NT2/D1 (cell line): ENCODE data around the gene RNASEH2C.

ENCODE experiments used
- DNase-seq: peaks from one replicate; pipeline ENCODE4 v3.0.0-alpha.2; 2011; ENCODE audit warnings: low read depth, low spot score
- H3K27me3 ChIP-seq: 2 replicates; pipeline ENCODE4 v1.6.0; 2011; ENCODE audit warnings: mild to moderate bottlenecking; ENCODE audit not compliant: insufficient read length, insufficient read depth
- H3K36me3 ChIP-seq: 2 replicates; pipeline ENCODE4 v1.6.1; 2011; ENCODE audit warnings: mild to moderate bottlenecking, low read length, mixed read lengths; ENCODE audit not compliant: insufficient read depth, insufficient read length
- H3K4me1 ChIP-seq: 2 replicates; pipeline ENCODE4 v1.5.1; 2011; ENCODE audit not compliant: insufficient read depth, insufficient read length
- H3K4me3 ChIP-seq: 2 replicates; pipeline ENCODE4 v1.5.1; 2011; ENCODE audit warnings: low read depth; ENCODE audit not compliant: insufficient read length
- H3K9ac ChIP-seq: 2 replicates; pipeline ENCODE4 v1.6.0; 2011; ENCODE audit warnings: low read depth; ENCODE audit not compliant: insufficient read length
- H3K9me3 ChIP-seq: 2 replicates; pipeline ENCODE4 v1.5.1; 2011; ENCODE audit warnings: mild to moderate bottlenecking, low read length; ENCODE audit not compliant: insufficient read depth
- SUZ12 ChIP-seq: IDR thresholded peaks from 2 replicates; pipeline ENCODE4 v1.6.1; 2011; ENCODE audit not compliant: insufficient read length, insufficient read depth; ENCODE audit errors: extremely low read depth
- YY1 ChIP-seq: IDR thresholded peaks from 2 replicates; pipeline ENCODE4 v1.6.1; 2011; ENCODE audit not compliant: insufficient read length, insufficient read depth
- ZNF274 ChIP-seq: IDR thresholded peaks from 2 replicates; pipeline ENCODE4 v1.6.1; 2011; ENCODE audit warnings: mild to moderate bottlenecking, low read depth, low read length

RNASEH2C gene

DNA sequence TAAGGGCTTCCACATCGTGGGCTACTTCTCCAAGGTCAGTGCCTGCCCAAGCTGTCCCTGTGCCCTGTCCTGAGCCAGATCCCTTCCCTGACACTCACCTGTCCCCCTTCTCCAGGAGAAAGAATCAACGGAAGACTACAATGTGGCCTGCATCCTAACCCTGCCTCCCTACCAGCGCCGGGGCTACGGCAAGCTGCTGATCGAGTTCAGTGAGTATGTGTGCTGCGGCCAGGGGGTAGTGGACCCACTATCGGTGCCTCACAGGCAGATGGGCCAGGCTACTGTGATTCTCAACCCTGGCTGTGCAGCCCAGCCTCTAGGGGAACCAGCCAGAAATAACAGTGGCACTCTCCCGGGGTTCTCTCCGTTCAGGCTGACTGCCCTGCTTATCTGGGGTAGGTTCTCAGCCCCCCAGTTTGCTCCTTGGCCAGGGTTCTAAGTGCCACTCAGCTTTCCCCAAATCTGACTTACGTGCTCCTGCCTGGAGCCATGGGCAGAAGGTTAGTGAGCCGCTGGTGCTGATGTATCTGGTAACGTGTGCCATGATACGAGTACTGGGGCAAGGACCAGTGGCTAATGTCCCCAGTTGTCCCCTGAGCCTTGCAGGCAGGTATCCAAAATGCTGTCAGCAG lies 3.7 kb downstream of the RNASEH2C start:
- Histone ChIP-seq H3K9ac (no peak overlapping the region), H3K27me3 (no peaks in the 10 kb centered on the region), H3K4me1 (peaks cover 13% of the 10 kb centered on the region), H3K36me3 (peaks cover 74% of the 10 kb centered on the region), H3K4me3 (no peak overlapping the region), H3K9me3 (no peaks in the 10 kb centered on the region)
- TF ChIP-seq SUZ12: no peak
- TF ChIP-seq YY1: no peak
- TF ChIP-seq ZNF274: no peak
- no peak for DNase-seq

DNA sequence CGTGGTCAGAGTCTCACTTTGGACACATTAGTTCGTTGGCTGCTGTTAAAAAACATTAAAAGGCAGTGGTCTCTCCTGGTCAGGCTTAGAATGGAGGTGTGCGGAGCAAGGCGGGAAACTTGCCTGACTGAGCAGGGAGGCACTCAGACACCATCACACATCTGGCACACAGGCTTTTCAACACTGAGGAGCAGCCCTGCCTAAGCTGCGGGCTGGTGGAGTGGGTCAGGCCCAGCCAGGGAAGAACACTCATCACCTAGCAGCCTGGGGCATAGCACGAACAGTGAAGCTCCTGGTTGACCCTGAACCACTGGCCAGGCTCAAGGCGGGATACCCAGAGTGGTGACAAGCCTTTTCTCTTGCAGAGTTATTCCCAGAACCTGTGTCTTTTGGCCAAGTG lies 4.3 kb downstream of the RNASEH2C start:
- Histone ChIP-seq H3K9ac (no peak overlapping the region), H3K4me3 (no peak overlapping the region), H3K4me1 (peaks cover 13% of the 10 kb centered on the region), H3K9me3 (no peaks in the 10 kb centered on the region), H3K36me3 (peaks cover 74% of the 10 kb centered on the region), H3K27me3 (no peaks in the 10 kb centered on the region)
- DNase-seq: no peak
- TF ChIP-seq ZNF274 (no peak), SUZ12 (no peak), YY1 (no peak)

DNA sequence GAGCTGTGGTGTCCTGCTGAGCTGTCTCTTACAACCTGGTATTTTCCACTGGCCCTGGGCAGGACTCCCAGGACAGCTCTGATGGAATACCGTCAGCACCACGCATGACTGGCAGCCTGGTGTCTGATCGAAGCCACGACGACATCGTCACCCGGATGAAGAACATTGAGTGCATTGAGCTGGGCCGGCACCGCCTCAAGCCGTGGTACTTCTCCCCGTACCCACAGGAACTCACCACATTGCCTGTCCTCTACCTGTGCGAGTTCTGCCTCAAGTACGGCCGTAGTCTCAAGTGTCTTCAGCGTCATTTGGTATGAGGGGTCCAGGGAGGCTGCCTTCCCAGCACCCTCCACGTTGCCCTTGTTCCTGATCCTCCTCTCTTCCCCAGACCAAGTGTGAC lies 6.2 kb downstream of the RNASEH2C start:
- Histone ChIP-seq H3K4me3 (no peak overlapping the region), H3K36me3 (peaks cover 67% of the 10 kb centered on the region), H3K9ac (no peak overlapping the region), H3K4me1 (peaks cover 13% of the 10 kb centered on the region), H3K9me3 (no peaks in the 10 kb centered on the region), H3K27me3 (no peaks in the 10 kb centered on the region)
- no peak for TF ChIP-seq YY1
- DNase-seq: no peak

DNA sequence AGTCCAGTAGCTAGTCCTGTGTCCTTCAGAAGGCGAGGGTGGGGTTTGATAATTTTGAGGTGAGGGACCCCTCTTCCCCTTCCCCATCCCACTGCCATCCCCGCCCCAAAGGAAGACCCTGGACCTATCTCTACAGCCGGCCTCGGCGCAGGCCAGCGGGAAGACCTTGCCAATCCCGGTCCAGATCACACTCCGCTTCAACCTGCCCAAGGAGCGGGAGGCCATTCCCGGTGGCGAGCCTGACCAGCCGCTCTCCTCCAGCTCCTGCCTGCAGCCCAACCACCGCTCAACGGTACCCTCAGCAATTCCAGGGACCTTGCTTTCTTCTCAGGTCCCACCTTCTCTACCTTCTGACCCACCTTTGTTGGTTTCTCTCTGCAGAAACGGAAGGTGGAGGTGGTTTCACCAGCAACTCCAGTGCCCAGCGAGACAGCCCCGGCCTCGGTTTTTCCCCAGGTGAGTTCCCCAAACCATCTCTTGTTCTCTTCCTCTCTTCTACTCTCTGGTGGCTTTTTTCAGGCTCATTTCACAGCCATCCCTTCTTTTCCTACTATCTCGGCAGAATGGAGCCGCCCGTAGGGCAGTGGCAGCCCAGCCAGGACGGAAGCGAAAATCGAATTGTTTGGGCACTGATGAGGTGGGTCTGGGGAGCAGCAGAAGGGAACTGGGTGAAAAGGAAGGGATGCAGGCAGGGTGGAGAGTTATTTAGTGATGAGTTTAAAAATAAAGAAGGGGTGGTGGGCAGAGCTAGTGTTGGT lies 7.2 kb downstream of the RNASEH2C start:
- no peak for DNase-seq
- TF ChIP-seq YY1 (no peak), ZNF274 (no peak), SUZ12 (no peak)
- H3K9me3 ChIP-seq: no peaks in the 10 kb centered on the region
- peaks cover 5% of the 10 kb centered on the region for H3K4me1 ChIP-seq
- H3K4me3 ChIP-seq: no peak overlapping the region
- no peaks in the 10 kb centered on the region for H3K27me3 ChIP-seq
- H3K36me3 ChIP-seq: peaks cover 57% of the 10 kb centered on the region
- no peak overlapping the region for H3K9ac ChIP-seq

DNA sequence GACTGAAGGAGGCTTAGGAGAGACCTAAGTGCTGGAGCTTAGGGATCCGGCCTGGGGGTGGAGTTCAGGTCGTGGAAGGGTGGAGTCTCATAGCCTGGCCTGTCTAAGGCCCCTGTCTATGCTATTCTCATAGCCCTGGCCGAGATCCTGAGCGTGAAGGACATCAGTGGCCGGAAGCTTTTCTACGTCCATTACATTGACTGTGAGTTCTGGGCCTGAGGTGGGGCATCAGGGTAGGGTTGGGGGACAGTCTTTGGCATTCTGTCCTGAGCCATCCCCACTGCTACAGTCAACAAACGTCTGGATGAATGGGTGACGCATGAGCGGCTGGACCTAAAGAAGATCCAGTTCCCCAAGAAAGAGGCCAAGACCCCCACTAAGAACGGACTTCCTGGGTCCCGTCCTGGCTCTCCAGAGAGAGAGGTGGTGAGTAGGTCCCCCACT lies 7.9 kb downstream of the RNASEH2C start:
- H3K27me3 ChIP-seq: peaks cover 4% of the 10 kb centered on the region
- H3K9me3 ChIP-seq: 0 out of 2 replicates have a peak, but pooled peaks cover 6% of the 10 kb centered on the region
- no peak for DNase-seq
- peak overlapping the region; percentile 73 for H3K4me3 ChIP-seq
- TF ChIP-seq ZNF274: no peak
- no peak for TF ChIP-seq SUZ12
- TF ChIP-seq YY1: no peak
- H3K36me3 ChIP-seq: peaks cover 49% of the 10 kb centered on the region
- peaks cover 5% of the 10 kb centered on the region for H3K4me1 ChIP-seq
- H3K9ac ChIP-seq: peak overlapping the region; percentile 58

DNA sequence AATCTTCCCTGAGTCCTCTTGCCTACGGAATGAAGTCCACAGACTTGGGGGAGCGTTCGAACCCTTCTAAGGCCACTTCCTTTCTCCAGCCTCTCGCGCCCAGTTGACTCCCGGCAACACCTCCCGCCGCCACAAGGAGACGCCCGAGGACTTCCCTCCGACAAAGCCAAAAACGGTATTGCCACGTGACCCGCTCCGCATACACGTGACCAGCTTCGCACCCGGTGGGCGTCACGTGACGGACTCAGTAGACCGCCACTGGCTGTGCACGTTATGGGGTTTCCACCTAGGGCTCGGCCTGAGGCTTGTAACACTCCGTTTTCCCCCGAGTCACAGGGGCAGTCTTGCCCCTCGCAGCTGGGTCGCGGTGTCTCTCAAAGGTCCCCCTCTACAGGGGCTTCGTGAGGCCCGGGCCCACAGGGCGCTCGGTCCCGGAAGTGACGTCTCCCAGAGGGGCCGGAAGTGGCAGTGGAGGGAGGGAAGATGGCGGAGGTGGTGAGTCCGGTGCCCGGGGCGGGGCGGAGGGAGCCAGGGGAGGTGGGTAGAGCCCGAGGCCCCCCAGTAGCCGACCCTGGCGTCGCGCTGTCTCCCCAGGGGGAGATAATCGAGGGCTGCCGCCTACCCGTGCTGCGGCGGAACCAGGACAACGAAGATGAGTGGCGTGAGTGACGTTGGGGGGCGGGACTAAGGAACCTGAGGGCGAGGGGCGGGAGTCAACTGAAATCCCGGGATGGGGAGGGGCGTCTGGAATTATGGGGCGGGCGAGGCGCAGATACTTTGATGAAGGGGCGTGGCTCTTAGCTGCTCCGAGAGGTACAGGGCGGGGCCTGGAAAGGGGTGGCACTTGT lies 8.6 kb downstream of the RNASEH2C start, which contains the start of gene KAT5:
Gene KAT5, plus strand, starts transcription at position 468 of the 848 bp plus-strand sequence. Its CDS starts 16 bp downstream, at position 484.
- Histone ChIP-seq H3K36me3 (peaks cover 43% of the 10 kb centered on the region), H3K9me3 (0 out of 2 replicates have a peak, but pooled peaks cover 9% of the 10 kb centered on the region), H3K9ac (peak within 1 kb of the TSS; percentile 93), H3K27me3 (peaks cover 10% of the 10 kb centered on the region), H3K4me1 (peaks cover 5% of the 10 kb centered on the region), H3K4me3 (peak within 1 kb of the TSS; percentile 73)
- DNase-seq: peak; percentile 97
- TF ChIP-seq YY1 (peak; percentile 71), SUZ12 (no peak)

DNA sequence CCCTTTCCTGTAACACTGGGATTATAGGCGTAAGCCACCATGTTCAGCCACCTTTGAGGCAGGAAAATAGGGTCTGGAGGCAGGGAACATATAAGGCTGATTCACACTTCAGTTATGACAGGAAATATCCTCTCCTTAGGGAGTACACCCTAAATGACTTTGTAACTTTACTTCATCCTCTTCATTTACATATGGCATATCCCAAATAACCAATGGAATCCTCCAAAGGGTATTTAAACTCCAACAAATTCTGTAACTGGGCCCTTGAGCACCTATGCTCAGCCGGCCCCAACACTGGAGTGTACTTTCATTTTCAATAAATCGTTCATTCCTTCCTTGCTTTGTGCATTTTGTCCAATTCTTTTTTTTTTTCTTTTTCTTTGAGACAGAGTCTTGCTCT lies 10.2 kb downstream of the RNASEH2C start:
- Histone ChIP-seq H3K9me3 (0 out of 2 replicates have a peak, but pooled peaks cover 9% of the 10 kb centered on the region), H3K27me3 (peaks cover 11% of the 10 kb centered on the region), H3K9ac (no peak overlapping the region), H3K36me3 (peaks cover 28% of the 10 kb centered on the region), H3K4me1 (peaks cover 5% of the 10 kb centered on the region), H3K4me3 (no peak overlapping the region)
- TF ChIP-seq SUZ12: no peak
- no peak for TF ChIP-seq ZNF274
- no peak for DNase-seq
